ENCODE results near the gene CPLANE1.

CPLANE1 gene

DNA sequence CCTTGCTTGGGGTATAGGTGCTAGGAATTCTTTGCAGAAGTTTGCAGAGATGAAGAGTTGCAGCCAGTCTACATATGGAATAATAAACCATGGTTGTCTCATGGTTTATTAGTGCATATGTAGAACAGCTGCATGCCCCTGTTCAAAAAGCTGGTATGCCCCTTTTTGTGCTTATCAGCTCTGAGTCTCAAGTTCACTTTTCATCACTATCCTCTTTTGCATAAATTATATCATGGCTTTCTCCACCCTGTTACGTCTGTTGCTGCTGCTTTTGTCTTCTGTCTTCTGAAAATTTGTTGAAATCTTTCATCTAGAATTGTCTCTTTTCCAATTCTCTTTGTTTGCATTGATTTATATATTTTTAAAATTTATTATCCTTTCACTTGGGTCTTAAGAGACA lies 172.0 kb downstream of the CPLANE1 start:
- TF ChIP-seq, protein P1, sequence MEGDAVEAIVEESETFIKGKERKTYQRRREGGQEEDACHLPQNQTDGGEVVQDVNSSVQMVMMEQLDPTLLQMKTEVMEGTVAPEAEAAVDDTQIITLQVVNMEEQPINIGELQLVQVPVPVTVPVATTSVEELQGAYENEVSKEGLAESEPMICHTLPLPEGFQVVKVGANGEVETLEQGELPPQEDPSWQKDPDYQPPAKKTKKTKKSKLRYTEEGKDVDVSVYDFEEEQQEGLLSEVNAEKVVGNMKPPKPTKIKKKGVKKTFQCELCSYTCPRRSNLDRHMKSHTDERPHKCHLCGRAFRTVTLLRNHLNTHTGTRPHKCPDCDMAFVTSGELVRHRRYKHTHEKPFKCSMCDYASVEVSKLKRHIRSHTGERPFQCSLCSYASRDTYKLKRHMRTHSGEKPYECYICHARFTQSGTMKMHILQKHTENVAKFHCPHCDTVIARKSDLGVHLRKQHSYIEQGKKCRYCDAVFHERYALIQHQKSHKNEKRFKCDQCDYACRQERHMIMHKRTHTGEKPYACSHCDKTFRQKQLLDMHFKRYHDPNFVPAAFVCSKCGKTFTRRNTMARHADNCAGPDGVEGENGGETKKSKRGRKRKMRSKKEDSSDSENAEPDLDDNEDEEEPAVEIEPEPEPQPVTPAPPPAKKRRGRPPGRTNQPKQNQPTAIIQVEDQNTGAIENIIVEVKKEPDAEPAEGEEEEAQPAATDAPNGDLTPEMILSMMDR (IDR thresholded peaks at IDR 0.05; ENCODE audit: borderline replicate concordance, control extremely low read depth, extremely low read depth, insufficient read depth, missing control alignments): no peak
- no peak for DNase-seq (ENCODE audit: low spot score)
- in situ Hi-C loops (cut with MboI; ENCODE audit: low sequenced_read_pairs, unreplicated experiment): no loop called here

DNA sequence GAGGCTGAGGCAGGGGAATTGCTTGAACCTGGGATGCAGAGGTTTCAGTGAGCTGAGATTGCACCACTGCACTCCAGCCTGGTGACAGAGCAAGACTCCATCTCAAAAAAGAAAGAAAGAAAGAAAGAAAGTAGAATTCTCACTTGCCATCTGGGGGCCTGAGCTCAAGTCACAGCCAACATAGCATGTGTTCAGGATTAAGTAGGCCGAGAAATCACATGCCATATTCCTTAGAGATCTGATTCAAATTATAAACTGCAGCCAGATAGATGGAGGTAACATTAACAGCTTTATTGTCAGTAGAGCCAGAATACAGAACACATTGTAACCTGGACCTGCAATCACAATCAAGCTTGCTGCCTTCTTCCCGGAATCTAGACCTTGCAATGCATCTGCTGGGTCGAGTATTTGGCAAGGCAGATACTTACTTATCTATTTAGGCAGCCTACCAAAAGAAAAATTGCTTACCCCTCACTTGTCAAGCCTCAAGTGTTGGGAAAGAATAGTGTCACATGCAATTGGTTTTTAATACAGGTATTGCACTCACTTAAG lies 173.7 kb downstream of the CPLANE1 start:
- TF ChIP-seq, protein P1 (IDR thresholded peaks at IDR 0.05; ENCODE audit: borderline replicate concordance, control extremely low read depth, extremely low read depth, insufficient read depth, missing control alignments): no peak
- DNase-seq (ENCODE audit: low spot score): no peak
- in situ Hi-C loops (cut with MboI; ENCODE audit: low sequenced_read_pairs, unreplicated experiment): no loop called here

DNA sequence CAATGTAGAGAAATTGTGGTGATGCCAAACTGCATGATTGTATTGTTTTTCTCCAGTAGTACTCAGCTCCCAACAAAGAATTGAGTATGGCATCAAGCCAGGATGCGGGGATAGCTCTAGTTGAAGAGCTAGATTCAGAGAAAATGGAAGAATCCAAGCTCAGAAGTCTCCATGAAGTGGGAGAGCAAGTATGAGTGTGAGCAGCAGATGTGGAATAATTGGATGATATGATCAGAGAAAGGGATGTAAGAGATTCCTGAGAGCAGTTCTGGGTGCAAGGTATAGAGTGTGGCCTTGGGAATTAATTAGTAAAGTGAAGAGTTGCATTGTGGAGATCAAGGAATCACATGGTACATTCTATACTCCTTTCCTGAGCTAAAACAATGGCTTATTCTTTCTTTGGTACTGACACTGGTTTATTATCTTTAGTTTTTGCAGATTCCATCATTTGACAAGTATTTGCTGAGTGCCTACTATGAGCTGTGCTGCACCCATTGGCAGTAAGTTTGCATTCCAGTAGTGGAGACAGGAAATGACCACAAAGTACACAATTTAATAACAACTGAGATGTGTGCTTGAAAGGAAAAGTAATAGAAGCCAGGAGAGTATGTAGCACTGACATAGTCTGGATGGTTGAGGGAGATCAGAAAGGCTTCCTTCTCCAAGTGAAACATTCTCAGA lies 177.1 kb downstream of the CPLANE1 start:
- in situ Hi-C loops (cut with MboI; ENCODE audit: low sequenced_read_pairs, unreplicated experiment): no loop called here
- no peak for DNase-seq (ENCODE audit: low spot score)
- TF ChIP-seq, protein P1 (IDR thresholded peaks at IDR 0.05; ENCODE audit: borderline replicate concordance, control extremely low read depth, extremely low read depth, insufficient read depth, missing control alignments): no peak

DNA sequence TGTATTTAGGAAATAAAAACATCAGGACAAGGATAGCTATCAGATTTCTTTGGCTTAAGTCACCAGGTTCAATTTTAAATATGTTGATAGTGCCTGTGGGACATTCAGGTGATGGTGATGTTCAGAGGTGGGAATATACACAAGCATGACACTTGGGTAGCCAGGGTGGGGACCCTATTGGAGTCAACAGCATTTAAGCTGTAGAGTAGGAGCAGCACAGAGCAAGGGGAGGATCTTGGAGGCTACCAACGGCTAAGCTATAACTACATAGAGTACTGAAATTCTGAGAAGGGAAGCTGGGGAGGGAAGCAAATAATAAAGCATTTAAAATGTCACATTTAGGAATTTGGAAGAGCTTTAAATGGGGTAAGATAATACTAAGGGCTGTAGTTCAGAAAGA lies 177.7 kb downstream of the CPLANE1 start:
- in situ Hi-C loops (cut with MboI; ENCODE audit: low sequenced_read_pairs, unreplicated experiment): no loop called here
- TF ChIP-seq, protein P1 (IDR thresholded peaks at IDR 0.05; ENCODE audit: borderline replicate concordance, control extremely low read depth, extremely low read depth, insufficient read depth, missing control alignments): no peak
- DNase-seq (ENCODE audit: low spot score): no peak

DNA sequence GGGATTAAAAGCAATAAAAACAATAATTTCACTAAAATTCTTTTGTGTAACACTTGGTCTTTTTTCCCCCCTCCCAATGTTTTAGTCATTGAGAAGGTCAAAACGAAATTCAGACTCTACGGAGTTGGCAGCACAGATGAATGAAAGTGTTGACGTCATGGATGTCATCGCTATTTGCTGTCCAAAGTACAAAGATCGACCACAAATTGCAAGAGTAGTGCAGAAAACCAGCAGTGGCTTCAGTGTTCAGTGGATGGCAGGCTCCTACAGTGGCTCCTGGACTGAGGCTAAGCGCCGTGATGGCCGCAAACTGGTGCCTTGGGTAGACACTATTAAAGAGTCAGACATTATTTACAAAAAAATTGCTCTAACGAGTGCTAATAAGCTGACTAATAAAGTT lies 184.7 kb downstream of the CPLANE1 start:
- in situ Hi-C loops (cut with MboI; ENCODE audit: low sequenced_read_pairs, unreplicated experiment): no loop called here
- DNase-seq (ENCODE audit: low spot score): no peak
- TF ChIP-seq, protein P1 (IDR thresholded peaks at IDR 0.05; ENCODE audit: borderline replicate concordance, control extremely low read depth, extremely low read depth, insufficient read depth, missing control alignments): no peak

DNA sequence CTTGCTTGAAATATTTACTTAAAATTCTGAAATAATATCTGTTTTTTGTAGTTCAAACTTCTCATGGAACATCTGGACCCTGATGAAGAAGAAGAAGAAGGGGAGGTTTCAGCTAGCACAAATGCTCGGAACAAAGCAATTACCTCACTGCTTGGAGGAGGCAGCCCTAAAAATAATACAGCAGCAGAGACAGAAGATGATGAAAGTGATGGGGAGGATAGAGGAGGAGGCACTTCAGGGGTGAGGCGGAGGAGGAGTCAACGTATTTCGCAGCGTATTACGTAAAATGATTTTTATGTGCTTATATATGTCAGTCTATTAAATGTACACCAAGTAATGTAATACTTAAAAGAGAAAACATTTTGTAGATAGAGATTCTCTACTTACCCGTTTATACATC lies 185.4 kb downstream of the CPLANE1 start:
- in situ Hi-C loops (cut with MboI; ENCODE audit: low sequenced_read_pairs, unreplicated experiment): no loop called here
- no peak for DNase-seq (ENCODE audit: low spot score)
- TF ChIP-seq, protein P1 (IDR thresholded peaks at IDR 0.05; ENCODE audit: borderline replicate concordance, control extremely low read depth, extremely low read depth, insufficient read depth, missing control alignments): no peak

All from GM13976 (cell line).